HG03095 (cell line): Measurements from ENCODE around the gene FOXO1.

Experiments used
- ATAC-seq: cut with Tn5 transposase; IDR thresholded peaks from one replicate; pipeline ENCODE4 v1.9.1; 2021; ENCODE audit warnings: moderate library complexity; ENCODE audit not compliant: unreplicated experiment

FOXO1 gene

GRCh38 chr13:40611004-40611403, 55.4 kb downstream of the FOXO1 start:
- ATAC-seq = no peak

- ATAC-seq = no peak
Measured at GRCh38 chr13:40609972-40610726, 56.3 kb downstream of the FOXO1 start.

- ATAC-seq = no peak
Measured at GRCh38 chr13:40608308-40608707, 58.1 kb downstream of the FOXO1 start.

- no peak for ATAC-seq
Measured at GRCh38 chr13:40605573-40605972, 60.9 kb downstream of the FOXO1 start.

GRCh38 chr13:40604135-40604534, 62.3 kb downstream of the FOXO1 start:
- no peak for ATAC-seq

- ATAC-seq = no peak
Measured at GRCh38 chr13:40600149-40600751, 66.2 kb downstream of the FOXO1 start.

- no peak for ATAC-seq
Measured at GRCh38 chr13:40599747-40600146, 66.7 kb downstream of the FOXO1 start.

- no peak for ATAC-seq
Measured at GRCh38 chr13:40599124-40599523, 67.3 kb downstream of the FOXO1 start.

- ATAC-seq = no peak
Measured at GRCh38 chr13:40598569-40598968, 67.9 kb downstream of the FOXO1 start.

- no peak for ATAC-seq
Measured at GRCh38 chr13:40597735-40598365, 68.6 kb downstream of the FOXO1 start.

- ATAC-seq = no peak
Measured at GRCh38 chr13:40596484-40596883, 70.0 kb downstream of the FOXO1 start.

GRCh38 chr13:40595693-40596092, 70.7 kb downstream of the FOXO1 start:
- ATAC-seq = no peak

- ATAC-seq = no peak
Measured at GRCh38 chr13:40592035-40592434, 74.4 kb downstream of the FOXO1 start.

GRCh38 chr13:40591091-40591490, 75.3 kb downstream of the FOXO1 start:
- no peak for ATAC-seq

- no peak for ATAC-seq
Measured at GRCh38 chr13:40590112-40590862, 76.2 kb downstream of the FOXO1 start.

GRCh38 chr13:40589285-40590109, 76.9 kb downstream of the FOXO1 start:
- peak; percentile 91 for ATAC-seq

- no peak for ATAC-seq
Measured at GRCh38 chr13:40588101-40588500, 78.3 kb downstream of the FOXO1 start.

- no peak for ATAC-seq
Measured at GRCh38 chr13:40586886-40587565, 79.4 kb downstream of the FOXO1 start.

GRCh38 chr13:40585911-40586471, 80.5 kb downstream of the FOXO1 start:
- ATAC-seq = no peak

GRCh38 chr13:40583738-40584137, 82.7 kb downstream of the FOXO1 start:
- ATAC-seq = no peak
